OCI-M1 (cell line): ENCODE measurements around the gene TIFAB.

Experiments
- DNase-seq: peaks from one replicate; lab custom pipeline; 2025; lab: John Stamatoyannopoulos, UW

Gene TIFAB

GRCh38 chr5:135481909-135482311, 29.8 kb upstream of the TIFAB start:
- DNase-seq: no peak

- peak; percentile 96 for DNase-seq
Measured at GRCh38 chr5:135481387-135481786, 29.2 kb upstream of the TIFAB start.

GRCh38 chr5:135480511-135480910, 28.4 kb upstream of the TIFAB start:
- peak; percentile 23 for DNase-seq

GRCh38 chr5:135478938-135479337, 26.8 kb upstream of the TIFAB start:
- peak; percentile 69 for DNase-seq

GRCh38 chr5:135477613-135478066, 25.5 kb upstream of the TIFAB start:
- peak; percentile 68 for DNase-seq

GRCh38 chr5:135476615-135477581, 24.7 kb upstream of the TIFAB start:
- peak; percentile 85 for DNase-seq

- DNase-seq: no peak
Measured at GRCh38 chr5:135473956-135474670, 22.0 kb upstream of the TIFAB start.

GRCh38 chr5:135472141-135472540, 20.0 kb upstream of the TIFAB start:
- no peak for DNase-seq

GRCh38 chr5:135471726-135472125, 19.6 kb upstream of the TIFAB start:
- no peak for DNase-seq

GRCh38 chr5:135469911-135470310, 17.8 kb upstream of the TIFAB start:
- DNase-seq: no peak

GRCh38 chr5:135468541-135468940, 16.4 kb upstream of the TIFAB start:
- DNase-seq: no peak

GRCh38 chr5:135467871-135468485, 15.8 kb upstream of the TIFAB start:
- DNase-seq: no peak

- no peak for DNase-seq
Measured at GRCh38 chr5:135467051-135467625, 15.0 kb upstream of the TIFAB start.

GRCh38 chr5:135466178-135467050, 14.3 kb upstream of the TIFAB start:
- peak; percentile 86 for DNase-seq

GRCh38 chr5:135465391-135466122, 13.4 kb upstream of the TIFAB start:
- DNase-seq: no peak

- peak; percentile 95 for DNase-seq
Measured at GRCh38 chr5:135462304-135462703, 10.2 kb upstream of the TIFAB start.

GRCh38 chr5:135461481-135462151, 9.5 kb upstream of the TIFAB start:
- DNase-seq: no peak

GRCh38 chr5:135460246-135461033, 8.3 kb upstream of the TIFAB start:
- DNase-seq: no peak

- DNase-seq: peak; percentile 65
Measured at GRCh38 chr5:135458921-135459331, 6.8 kb upstream of the TIFAB start.
